ENCODE data around the gene NFYA.

The NFYA gene

GRCh38 chr6:41046084-41046483 is 26.7 kb upstream of the NFYA start:
- no peak for DNase-seq (ENCODE audit: low read depth)

- DNase-seq (ENCODE audit: low read depth) = no peak
Measured at GRCh38 chr6:41047306-41047705, 25.5 kb upstream of the NFYA start.

GRCh38 chr6:41047745-41048732 is 24.7 kb upstream of the NFYA start:
- DNase-seq (ENCODE audit: low read depth) = no peak

GRCh38 chr6:41049521-41049920 is 23.3 kb upstream of the NFYA start:
- peak; percentile 34 for DNase-seq (ENCODE audit: low read depth)

GRCh38 chr6:41049955-41050354 is 22.8 kb upstream of the NFYA start:
- no peak for DNase-seq (ENCODE audit: low read depth)

GRCh38 chr6:41050536-41050935 is 22.2 kb upstream of the NFYA start:
- no peak for DNase-seq (ENCODE audit: low read depth)

- no peak for DNase-seq (ENCODE audit: low read depth)
Measured at GRCh38 chr6:41051873-41052272, 20.9 kb upstream of the NFYA start.

GRCh38 chr6:41053041-41053440 is 19.7 kb upstream of the NFYA start, which contains the start of gene APOBEC2:
Gene APOBEC2 (plus strand): TSS chr6:41053202. CDS start chr6:41053348, 146 bp downstream.
- DNase-seq (ENCODE audit: low read depth) = no peak

- DNase-seq (ENCODE audit: low read depth) = no peak
Measured at GRCh38 chr6:41054511-41054910, 18.3 kb upstream of the NFYA start.

GRCh38 chr6:41055149-41055548 is 17.6 kb upstream of the NFYA start:
- DNase-seq (ENCODE audit: low read depth) = no peak

- DNase-seq (ENCODE audit: low read depth) = no peak
Measured at GRCh38 chr6:41056768-41057490, 15.8 kb upstream of the NFYA start.

GRCh38 chr6:41058783-41059181 is 14.0 kb upstream of the NFYA start:
- DNase-seq (ENCODE audit: low read depth) = no peak

- peak; percentile 41 for DNase-seq (ENCODE audit: low read depth)
Measured at GRCh38 chr6:41059556-41059955, 13.2 kb upstream of the NFYA start.

- DNase-seq (ENCODE audit: low read depth) = no peak
Measured at GRCh38 chr6:41061196-41061726, 11.5 kb upstream of the NFYA start.

GRCh38 chr6:41062056-41062455 is 10.7 kb upstream of the NFYA start:
- no peak for DNase-seq (ENCODE audit: low read depth)

- no peak for DNase-seq (ENCODE audit: low read depth)
Measured at GRCh38 chr6:41063884-41064285, 8.9 kb upstream of the NFYA start.

- no peak for DNase-seq (ENCODE audit: low read depth)
Measured at GRCh38 chr6:41064841-41065240, 7.9 kb upstream of the NFYA start.

- no peak for DNase-seq (ENCODE audit: low read depth)
Measured at GRCh38 chr6:41065550-41066026, 7.2 kb upstream of the NFYA start.

- peak; percentile 80 for DNase-seq (ENCODE audit: low read depth)
Measured at GRCh38 chr6:41066867-41067304, 5.9 kb upstream of the NFYA start.

- no peak for DNase-seq (ENCODE audit: low read depth)
Measured at GRCh38 chr6:41071501-41071922, 1.3 kb upstream of the NFYA start.

GRCh38 chr6:41071923-41072835 is 595 bp upstream of the NFYA start, which contains the start of gene OARD1:
Gene OARD1 (minus strand): TSS chr6:41072356. CDS start chr6:41071634, 722 bp downstream.
- peak; percentile 100 for DNase-seq (ENCODE audit: low read depth)

All from iris pigment epithelial cell (primary cell).